Hematopoietic multipotent progenitor cell treated with erythropoietin and hydrocortisone succinate and interleukin-3 and kit ligand, for 15 days (in vitro differentiated cells): ENCODE results near the gene AZU1.
A peak's percentile ranks its signal among the peaks of the same experiment; 100 is the strongest.

Experiments used
- DNase-seq: peaks from one replicate; pipeline ENCODE4 v3.0.0-alpha.2; 2015; ENCODE audit warnings: low spot score

The AZU1 gene

GRCh38 chr19:797528-798414 lies 29.9 kb upstream of the AZU1 start:
- DNase-seq: peak; percentile 86

DNA sequence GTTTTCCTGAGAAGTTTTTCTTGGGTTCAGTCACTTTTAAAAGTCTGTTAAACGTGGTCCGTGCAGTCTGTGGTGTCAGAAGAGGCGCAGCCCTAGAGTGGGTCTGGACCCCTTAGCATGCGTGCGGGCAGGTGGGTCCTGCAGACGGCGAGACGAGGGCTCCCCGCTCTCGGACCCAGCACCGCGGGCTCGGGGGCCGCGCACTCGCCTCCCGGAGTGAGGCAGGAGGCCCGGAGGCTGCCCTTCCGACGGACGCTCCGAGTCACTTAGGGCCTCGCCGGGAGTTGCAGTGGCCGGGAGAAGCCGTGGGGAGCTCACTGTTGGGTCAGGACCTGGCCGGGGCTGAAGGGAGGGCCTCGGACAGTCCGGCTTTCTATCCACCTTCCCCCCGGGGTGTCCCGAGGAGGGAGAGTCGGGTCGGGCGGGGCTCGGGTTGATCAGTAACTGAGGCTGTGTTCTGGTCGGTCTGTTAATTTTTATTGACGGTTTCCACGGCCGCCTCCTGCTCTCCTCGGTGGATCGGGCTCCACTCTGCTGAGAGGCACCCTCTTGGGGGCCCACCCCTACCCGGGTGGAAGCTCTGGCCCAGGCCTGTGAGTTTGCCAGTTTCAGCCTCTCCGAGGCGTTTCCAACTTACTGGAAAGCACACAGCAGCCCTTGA lies 29.1 kb upstream of the AZU1 start:
- DNase-seq: peak; percentile 32

- DNase-seq: peak; percentile 27
Measured at GRCh38 chr19:799076-799881, 28.4 kb upstream of the AZU1 start.

DNA sequence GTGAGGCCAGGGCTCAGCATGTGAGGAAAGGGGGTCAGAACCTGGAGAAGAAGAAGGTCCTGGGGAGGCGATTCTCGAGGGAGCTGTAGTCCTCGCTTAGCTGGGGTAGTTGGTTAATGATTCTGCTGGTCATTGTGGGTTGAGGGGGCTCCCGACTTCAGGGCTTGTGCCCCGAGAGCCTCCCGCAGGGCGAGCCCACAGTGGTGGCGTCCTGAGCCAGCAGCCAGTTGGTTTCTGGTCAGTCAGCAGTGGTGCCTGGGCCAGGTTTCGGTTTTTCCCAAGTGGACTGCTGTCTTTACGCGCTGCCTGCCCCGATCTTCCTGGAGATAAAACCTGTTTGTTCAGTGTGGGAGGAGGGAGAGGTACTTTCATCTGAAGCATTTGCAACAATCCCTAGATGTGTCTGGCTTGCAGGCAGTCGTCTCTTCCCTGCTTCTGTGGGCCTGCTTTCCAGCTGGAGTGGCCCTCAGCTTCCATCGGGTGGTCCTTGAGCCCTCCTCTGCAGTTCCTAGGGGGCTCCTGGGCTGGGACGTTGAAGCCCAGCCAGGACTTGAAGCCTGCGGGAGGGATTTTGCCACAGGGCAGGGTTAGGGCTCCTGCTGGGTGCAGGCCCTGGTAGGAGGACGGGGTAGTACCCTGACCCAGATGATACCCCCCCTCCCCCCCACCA lies 27.1 kb upstream of the AZU1 start:
- DNase-seq: no peak

DNA sequence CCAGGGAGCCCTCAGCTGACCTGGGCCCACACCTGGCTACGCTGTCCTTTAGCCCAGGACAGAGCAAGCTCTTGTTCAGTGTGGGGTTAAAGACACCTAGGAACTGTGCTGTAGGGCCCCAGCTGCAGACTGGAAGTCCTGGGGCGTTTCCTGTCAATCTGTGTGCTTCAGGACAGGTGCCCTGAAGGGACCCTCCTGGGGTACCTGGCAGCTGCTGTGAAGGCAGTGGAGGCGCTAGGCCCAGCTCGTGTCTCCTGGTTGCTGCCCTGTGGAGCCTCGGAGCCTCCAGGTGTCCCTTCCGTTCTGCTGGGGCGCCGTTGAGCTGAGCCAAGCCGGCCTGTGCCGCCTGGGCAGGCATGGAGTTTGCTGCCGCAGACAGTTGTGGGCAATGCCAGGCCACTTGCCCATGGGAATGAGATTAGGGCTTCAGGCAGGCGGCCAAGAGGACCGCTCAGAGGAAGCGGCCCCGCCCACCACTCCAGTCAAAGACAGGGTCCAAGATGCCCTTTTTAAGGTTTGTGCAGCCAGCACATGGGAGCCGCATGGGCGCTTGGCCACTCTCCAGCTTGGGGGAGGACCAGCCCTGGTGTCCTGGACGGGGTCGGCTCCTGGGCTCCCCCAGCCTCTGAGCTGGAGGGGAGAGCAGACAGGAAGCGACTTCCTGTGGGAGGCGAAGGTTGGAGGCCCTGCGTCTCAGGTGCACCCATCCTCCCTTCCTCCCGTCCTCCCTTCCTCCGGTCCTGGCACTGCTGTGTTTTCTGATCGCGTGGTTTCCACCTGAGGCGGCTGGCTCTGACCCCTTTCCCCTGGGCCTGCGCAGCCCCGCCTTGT lies 26.4 kb upstream of the AZU1 start:
- peak; percentile 31 for DNase-seq

DNA sequence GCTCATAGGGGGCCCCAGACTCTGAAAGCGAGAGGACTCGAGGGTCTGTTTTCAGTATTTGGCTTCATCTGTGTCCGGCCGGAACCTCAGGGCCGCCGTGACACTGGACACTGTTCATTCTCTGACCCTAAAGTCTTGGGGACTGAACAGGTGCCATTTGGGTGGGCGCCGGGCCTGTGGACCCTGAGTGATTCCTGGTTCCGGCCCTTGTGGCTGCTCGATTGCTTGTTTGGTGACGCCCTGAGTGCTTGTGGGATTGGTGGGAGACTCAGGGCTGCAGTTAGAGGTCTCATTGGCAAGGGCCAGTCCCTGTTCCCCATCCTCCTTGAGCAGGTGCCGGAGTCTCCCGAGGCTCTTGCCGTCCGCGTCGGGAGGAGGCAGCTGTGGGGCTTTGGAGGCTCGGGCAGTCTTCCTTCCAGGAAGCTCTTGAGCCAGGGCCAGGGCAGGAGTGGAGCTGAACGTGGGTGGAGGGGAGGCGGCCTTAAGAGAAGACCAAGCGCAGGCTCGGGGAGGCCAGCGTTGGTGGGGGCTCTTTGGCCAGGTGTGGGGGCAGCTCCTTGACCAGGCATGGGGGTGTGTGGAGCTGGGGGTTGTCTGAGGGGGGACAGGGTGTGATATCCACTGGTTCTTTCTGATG lies 25.7 kb upstream of the AZU1 start:
- DNase-seq: no peak

DNA sequence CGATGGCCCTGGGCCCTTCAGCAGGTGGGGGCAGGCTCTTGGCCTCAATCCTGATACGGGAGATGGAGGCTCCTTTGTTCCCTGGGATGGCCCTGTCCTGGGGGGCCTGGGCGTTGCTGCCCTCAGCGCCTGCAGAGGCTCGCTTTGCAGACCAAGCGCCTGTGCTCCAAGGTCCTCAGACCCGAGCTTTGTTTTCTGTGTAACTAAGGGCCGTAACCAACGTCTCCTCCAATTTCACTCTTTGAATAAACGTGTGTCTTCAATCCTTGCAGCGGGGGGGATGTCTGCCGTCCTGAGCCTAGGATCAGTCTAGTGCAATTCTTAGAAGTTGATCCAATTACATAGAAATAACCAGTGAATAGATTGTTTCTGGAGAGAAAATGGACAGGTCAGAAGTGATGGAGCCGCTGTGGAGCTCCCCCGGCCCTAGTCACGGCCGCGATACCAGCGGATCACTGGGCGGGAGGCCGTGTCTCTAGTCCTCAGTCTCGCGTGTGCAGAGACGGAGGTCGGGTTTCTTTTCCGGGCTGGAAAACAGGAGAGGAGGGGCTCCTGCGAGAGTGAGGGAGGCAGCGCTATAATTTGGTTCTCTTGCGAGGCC lies 25.0 kb upstream of the AZU1 start:
- no peak for DNase-seq

- DNase-seq: no peak
Measured at GRCh38 chr19:803099-803561, 24.5 kb upstream of the AZU1 start.

- no peak for DNase-seq
Measured at GRCh38 chr19:803686-804418, 23.8 kb upstream of the AZU1 start.

DNA sequence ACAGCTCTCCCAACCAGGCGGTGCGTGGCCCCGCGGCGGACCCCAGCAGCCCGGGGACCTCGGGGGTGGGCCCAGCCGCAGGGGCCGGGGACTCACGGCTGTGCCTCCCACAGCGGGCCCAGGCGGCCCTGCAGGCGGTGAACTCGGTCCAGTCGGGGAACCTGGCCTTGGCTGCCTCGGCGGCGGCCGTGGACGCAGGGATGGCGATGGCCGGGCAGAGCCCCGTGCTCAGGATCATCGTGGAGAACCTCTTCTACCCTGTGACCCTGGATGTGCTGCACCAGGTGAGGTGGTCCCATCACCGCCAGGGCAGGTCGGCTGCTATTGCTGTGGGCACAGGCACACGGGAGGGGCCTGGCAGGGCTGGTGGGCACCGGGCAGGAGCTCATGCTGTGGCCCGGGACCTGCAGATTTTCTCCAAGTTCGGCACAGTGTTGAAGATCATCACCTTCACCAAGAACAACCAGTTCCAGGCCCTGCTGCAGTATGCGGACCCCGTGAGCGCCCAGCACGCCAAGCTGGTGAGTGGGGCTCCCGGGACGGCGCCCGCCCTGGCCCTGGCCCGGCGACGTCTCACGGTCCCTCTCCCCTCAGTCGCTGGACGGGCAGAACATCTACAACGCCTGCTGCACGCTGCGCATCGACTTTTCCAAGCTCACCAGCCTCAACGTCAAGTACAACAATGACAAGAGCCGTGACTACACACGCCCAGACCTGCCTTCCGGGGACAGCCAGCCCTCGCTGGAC lies 23.0 kb upstream of the AZU1 start:
- DNase-seq: no peak

DNA sequence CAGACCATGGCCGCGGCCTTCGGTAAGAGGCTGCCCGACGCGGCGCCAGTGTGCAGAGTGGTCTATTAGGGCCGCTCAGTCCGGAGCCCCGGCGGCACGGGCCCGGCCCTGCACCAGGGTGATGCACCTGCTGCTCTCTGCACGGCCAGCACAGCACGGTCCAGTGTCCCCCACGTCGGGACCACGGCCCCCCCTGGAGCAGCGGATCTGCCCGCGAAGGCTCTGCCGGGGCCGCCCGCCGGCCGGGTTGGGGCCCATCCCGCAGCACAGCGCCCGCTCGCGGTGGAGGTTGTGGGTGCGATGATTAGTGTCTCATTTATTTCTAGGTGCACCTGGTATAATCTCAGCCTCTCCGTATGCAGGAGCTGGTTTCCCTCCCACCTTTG lies 22.5 kb upstream of the AZU1 start:
- no peak for DNase-seq

GRCh38 chr19:805600-806550 lies 21.8 kb upstream of the AZU1 start:
- no peak for DNase-seq

DNA sequence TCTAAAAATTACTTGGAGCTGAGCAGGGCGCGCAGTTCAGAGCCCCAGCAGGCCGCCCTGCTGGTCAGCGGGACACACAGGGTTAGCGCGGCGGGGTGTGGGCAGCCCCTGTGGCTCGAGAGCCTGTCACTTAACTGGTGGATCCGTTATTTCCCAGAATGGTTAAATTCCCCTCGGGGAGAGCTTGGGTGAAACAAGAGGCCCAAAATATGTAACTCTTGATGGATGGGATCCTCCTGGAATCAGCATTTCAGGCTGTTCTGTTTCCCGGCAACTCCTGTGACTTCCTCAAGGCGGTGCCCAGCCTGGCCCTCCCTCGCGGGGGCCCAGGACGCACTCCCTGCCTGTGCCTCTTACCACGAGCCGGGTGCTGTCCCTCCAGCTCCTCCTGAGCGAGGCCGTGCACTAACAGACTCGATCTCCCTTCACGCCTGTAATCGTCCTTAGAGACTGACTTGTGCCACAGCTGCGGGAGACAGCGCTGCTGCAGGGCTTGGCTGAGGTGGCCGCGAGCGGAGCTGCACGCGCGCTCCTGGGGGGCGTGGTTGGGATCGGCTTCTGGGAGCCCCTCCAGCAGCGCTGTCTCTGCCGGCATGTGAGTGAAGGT lies 20.7 kb upstream of the AZU1 start:
- DNase-seq: no peak

DNA sequence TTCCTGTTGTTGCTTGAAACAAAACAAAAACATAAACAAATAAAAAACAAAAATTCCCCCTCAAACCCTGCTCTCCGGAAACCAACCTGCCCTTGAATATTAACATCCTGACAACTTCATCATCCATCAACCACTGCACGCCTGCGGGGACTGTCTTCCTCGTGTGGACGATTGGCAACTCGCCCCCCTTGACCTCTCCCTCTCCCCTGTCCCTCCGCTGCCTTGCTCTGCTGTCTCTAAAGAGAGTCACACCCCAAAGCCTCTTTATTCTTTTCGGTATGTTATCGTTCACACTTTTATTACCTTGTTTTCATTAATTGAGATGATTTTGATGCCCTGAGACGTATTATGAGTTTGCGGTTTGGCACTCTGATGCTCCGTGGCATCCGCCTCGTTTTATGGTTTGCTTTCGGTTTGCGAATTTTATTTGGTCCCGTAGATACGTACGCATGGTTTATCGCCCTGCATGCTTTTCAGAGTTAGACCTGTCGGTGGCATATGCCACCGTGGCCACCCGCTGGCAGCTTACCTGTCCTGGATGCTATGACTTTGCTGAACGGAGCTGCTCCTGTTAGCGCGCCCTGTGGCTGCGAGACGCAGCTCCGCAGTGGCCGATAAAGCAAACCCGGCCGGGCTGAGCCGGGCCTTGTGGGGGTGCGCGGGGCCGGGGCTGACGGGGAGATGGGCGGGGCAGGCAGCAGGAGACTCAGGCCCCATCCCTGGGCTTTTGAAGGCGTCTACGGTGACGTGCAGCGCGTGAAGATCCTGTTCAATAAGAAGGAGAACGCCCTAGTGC lies 19.8 kb upstream of the AZU1 start:
- no peak for DNase-seq

GRCh38 chr19:808423-808775 lies 19.2 kb upstream of the AZU1 start:
- DNase-seq: no peak

DNA sequence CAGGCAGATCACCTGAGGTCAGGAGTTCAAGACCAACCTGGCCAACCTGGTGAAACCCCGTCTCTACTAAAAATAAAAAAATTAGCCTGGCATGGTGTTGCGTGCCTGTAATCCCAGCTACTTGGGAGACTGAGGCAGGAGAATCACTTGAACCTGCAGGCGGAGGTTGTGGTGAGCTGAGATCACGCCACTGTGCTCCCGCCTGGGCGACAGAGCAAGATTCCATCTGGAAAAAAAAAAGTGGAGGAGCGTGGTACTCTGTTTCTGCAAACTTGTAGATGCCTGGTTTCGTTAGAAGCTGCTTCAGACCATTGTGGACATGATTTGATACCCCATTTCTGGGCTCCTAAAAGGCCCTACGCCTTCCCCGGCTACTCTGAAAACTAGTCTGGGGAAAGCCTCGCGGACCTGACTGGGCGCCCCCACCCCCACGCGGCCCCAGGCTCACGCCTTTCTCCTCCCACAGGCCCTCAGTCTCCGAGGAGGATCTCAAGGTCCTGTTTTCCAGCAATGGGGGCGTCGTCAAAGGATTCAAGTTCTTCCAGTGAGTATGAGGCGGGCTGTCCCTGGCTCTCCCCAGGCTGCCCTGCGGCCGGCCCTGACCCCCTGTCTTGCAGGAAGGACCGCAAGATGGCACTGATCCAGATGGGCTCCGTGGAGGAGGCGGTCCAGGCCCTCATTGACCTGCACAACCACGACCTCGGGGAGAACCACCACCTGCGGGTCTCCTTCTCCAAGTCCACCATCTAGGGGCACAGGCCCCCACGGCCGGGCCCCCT lies 17.4 kb upstream of the AZU1 start:
- no peak for DNase-seq
